ENCODE measurements around the gene CIITA.
A peak's percentile ranks its signal among the peaks of the same experiment; 100 is the strongest.

CIITA gene

DNA sequence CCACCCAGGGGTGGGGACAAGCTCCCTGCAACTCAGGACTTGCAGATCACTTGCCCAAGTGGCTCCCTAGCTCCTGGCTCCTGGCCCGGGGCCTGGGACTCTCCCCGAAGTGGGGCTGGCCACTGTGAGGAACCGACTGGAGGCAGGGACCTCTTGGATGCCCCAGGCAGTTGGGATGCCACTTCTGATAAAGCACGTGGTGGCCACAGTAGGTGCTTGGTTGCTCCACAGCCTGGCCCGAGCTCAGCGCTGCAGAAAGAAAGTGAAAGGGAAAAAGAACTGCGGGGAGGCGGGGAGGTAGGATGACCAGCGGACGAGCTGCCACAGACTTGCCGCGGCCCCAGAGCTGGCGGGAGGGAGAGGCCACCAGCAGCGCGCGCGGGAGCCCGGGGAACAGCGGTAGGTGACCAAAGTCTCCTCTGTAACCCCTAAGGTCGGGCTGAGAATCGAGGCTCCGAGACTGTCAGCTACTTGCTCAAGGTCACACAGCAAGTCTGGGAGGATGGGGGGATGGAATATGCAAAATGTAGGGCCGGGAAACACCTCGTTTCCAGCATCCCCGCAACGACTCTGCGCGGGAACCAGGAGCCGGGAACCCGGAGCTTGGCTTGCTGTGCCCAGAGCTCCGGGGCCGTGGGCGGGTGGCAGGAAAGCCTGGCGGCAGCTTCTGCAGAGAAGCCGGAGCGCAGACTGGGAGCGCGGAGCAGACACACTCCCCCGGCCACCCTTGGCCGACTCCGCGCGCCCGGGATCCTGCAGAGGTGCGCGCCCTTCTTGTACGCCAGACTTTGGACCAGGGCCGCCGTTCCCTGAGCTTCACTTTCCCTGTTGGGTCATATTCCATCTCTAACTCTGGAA is 1.9 kb downstream of the CIITA start:
- Histone ChIP-seq H2AK5ac (ENCODE audit: low read length) (no peak overlapping the region), H3K27me3 (ENCODE audit: insufficient read depth, low read length, poor library complexity) (peaks cover 2% of the 10 kb centered on the region), H3K56ac (ENCODE audit: low read length) (no peak overlapping the region), H4K5ac (ENCODE audit: low read length) (no peak overlapping the region), H3K18ac (ENCODE audit: low read length) (no peak overlapping the region), H2BK120ac (ENCODE audit: low read depth, low read length) (no peak overlapping the region), H3K79me1 (ENCODE audit: low read length) (no peaks in the 10 kb centered on the region), H3K36me3 (ENCODE audit: control insufficient read depth, insufficient read depth, low read length) (no peaks in the 10 kb centered on the region), H3K4me1 (ENCODE audit: control insufficient read depth, low read depth, low read length) (no peaks in the 10 kb centered on the region), H2BK5ac (ENCODE audit: low read length) (no peak overlapping the region), H3K4me3 (ENCODE audit: low read length) (no peak overlapping the region), H3K79me2 (ENCODE audit: control insufficient read depth, insufficient read depth, low read length) (no peaks in the 10 kb centered on the region), H3K4ac (ENCODE audit: low read depth, low read length) (no peak overlapping the region), H3K23ac (ENCODE audit: low read length) (peak overlapping the region; percentile 45), H3K4me2 (ENCODE audit: low read length) (no peak overlapping the region), H3K27ac (ENCODE audit: low read depth, low read length) (no peak overlapping the region), H3K9ac (ENCODE audit: low read length) (no peak overlapping the region), H2BK15ac (replicated peaks; ENCODE audit: low read depth) (no peak overlapping the region), H4K8ac (ENCODE audit: low read depth, low read length) (no peak overlapping the region)
- no peak for DNase-seq
- WGBS (ENCODE audit: extremely low coverage, insufficient coverage, low lambda C conversion rate) = no CpG with 5 or more reads among the region's 49 CpGs

DNA sequence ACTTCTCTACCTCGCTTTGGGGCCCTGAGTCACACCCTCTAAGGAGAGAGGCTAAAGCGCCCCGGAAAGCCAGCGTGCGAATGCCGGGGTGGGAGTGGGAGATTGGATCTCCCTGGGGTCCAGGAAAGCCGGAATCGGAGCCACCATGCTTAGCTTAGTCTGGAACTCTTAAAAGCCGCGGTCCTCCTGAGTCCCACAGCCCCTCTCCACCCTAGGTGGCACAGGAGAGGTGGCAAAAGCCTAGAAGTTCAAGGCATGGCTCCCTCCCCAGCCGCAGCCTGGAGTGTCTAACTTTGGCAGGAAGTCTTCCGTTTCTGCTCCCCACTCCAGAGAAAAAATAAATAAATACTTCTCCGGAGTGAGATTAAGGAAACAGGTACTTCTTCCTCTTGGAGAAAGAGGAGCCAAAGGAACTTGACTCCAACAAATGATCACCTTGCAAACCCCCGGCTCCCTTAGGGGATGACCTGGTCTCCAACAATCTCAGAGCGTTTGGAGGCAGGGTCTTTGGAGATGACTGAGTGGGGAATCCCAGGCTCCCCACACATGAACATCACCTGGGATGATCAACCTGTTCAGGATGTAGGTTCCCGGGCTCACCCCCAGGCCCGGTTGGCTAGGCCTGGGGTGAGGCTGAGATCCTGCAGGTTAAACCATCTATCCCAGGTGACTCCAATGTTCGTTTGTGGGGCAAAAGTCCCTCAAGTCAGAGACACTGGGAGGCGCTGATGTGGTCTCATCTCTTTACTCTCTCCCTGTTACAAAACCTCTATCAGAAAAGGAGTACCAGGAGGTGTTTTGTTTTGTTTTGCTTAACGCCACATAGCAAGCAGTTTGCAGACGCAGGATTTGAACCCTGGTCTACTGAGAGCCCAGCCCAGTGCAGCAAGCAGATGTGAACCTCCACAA is 2.9 kb downstream of the CIITA start:
- WGBS (ENCODE audit: extremely low coverage, insufficient coverage, low lambda C conversion rate) = no CpG with 5 or more reads among the region's 21 CpGs
- Histone ChIP-seq H3K27me3 (ENCODE audit: insufficient read depth, low read length, poor library complexity) (peaks cover 2% of the 10 kb centered on the region), H2BK120ac (ENCODE audit: low read depth, low read length) (no peak overlapping the region)

DNA sequence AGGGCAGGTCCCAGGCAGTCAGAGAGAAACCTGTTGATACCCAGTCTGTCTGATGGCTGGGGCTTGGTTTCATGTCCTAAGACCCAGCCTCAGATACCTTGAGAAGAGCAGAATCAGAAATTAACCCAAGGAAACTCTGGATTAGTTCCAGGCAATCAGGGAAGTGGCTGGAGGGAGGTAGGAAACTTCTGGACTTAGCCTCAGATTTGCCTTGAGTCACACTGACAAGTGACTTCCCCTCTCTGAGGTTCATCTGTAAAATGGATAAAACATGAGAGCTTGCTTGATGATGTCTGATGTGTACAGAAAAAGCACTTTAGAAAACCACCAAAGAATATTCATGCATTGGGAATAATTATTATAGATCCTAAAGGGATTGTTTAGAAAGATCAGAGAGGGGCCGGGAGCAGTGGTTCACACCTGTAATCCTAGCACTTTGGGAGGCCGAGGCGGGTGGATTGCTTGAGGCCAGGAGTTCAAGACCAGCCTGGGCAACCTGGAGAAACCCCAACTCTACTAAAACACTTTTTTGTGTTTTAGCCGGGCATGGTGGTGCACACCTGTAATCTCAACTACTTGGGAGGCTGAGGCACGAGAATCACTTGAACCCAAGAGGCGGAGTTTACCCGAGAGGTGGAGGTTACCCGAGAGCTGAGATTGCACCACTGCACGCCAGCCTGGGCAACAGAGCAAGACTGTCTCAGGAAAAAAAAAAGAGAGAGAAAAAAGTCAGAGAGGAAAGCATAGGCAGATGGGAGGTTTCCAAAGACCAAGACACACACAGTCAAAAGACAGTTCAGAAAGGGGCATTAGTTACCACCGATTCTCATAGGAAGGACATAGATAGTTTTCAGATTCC is 3.8 kb downstream of the CIITA start:
- no peak overlapping the region for H2BK5ac ChIP-seq (ENCODE audit: low read length)
- H3K23ac ChIP-seq (ENCODE audit: low read length) = no peak overlapping the region
- no peak overlapping the region for H3K9ac ChIP-seq (ENCODE audit: low read length)
- no peak overlapping the region for H4K8ac ChIP-seq (ENCODE audit: low read depth, low read length)
- no peak overlapping the region for H3K27ac ChIP-seq (ENCODE audit: low read depth, low read length)
- no peak overlapping the region for H4K5ac ChIP-seq (ENCODE audit: low read length)
- no peak overlapping the region for H2BK120ac ChIP-seq (ENCODE audit: low read depth, low read length)
- no peak overlapping the region for H3K4me3 ChIP-seq (ENCODE audit: low read length)
- H3K4ac ChIP-seq (ENCODE audit: low read depth, low read length) = no peak overlapping the region
- H2BK15ac ChIP-seq (replicated peaks; ENCODE audit: low read depth) = no peak overlapping the region
- H3K79me1 ChIP-seq (ENCODE audit: low read length) = no peaks in the 10 kb centered on the region
- H3K79me2 ChIP-seq (ENCODE audit: control insufficient read depth, insufficient read depth, low read length) = no peaks in the 10 kb centered on the region
- H3K4me2 ChIP-seq (ENCODE audit: low read length) = no peak overlapping the region
- no peak overlapping the region for H2AK5ac ChIP-seq (ENCODE audit: low read length)
- H3K56ac ChIP-seq (ENCODE audit: low read length) = no peak overlapping the region
- H3K4me1 ChIP-seq (ENCODE audit: control insufficient read depth, low read depth, low read length) = no peaks in the 10 kb centered on the region
- DNase-seq = no peak
- WGBS (ENCODE audit: extremely low coverage, insufficient coverage, low lambda C conversion rate) = no CpG with 5 or more reads among the region's 10 CpGs
- no peak overlapping the region for H3K18ac ChIP-seq (ENCODE audit: low read length)
- no peaks in the 10 kb centered on the region for H3K36me3 ChIP-seq (ENCODE audit: control insufficient read depth, insufficient read depth, low read length)
- peaks cover 2% of the 10 kb centered on the region for H3K27me3 ChIP-seq (ENCODE audit: insufficient read depth, low read length, poor library complexity)

More for the DNA sequence above, 2.9 kb downstream of the CIITA start:
- Histone ChIP-seq H3K23ac (ENCODE audit: low read length) (no peak overlapping the region), H2AK5ac (ENCODE audit: low read length) (no peak overlapping the region), H3K18ac (ENCODE audit: low read length) (no peak overlapping the region), H3K4ac (ENCODE audit: low read depth, low read length) (no peak overlapping the region), H3K9ac (ENCODE audit: low read length) (no peak overlapping the region), H3K56ac (ENCODE audit: low read length) (no peak overlapping the region), H4K8ac (ENCODE audit: low read depth, low read length) (no peak overlapping the region), H3K79me2 (ENCODE audit: control insufficient read depth, insufficient read depth, low read length) (no peaks in the 10 kb centered on the region), H3K79me1 (ENCODE audit: low read length) (no peaks in the 10 kb centered on the region), H4K5ac (ENCODE audit: low read length) (no peak overlapping the region), H2BK5ac (ENCODE audit: low read length) (no peak overlapping the region), H3K4me3 (ENCODE audit: low read length) (no peak overlapping the region), H3K36me3 (ENCODE audit: control insufficient read depth, insufficient read depth, low read length) (no peaks in the 10 kb centered on the region), H3K27ac (ENCODE audit: low read depth, low read length) (no peak overlapping the region), H3K4me1 (ENCODE audit: control insufficient read depth, low read depth, low read length) (no peaks in the 10 kb centered on the region), H3K4me2 (ENCODE audit: low read length) (no peak overlapping the region), H2BK15ac (replicated peaks; ENCODE audit: low read depth) (no peak overlapping the region)
- no peak for DNase-seq

DNA sequence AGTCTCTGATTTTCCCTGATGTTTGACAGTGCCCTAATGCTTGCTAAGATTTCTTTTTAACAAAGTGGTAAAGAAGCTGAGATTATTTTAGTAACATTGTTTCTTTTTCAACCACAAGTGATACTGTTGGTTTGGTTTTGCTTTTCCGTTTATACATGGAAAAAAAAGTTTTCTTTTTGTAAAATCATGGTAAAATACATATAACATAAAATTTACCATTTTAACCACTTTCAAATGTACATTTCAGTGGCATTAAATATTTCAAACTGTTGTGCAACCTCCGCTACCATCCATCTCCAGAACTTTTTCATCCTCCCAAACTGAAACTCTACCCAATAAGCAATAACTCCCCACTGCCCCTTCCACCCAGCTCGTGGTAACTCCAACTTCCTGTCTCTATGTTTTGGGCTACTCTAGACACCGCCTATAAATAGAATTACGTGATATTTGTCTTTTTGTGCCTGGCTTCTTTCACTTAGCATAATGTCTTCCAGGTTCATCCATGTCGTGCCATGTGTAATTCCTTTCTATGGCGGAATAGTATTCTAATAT is 4.6 kb downstream of the CIITA start:
- H3K27me3 ChIP-seq (ENCODE audit: insufficient read depth, low read length, poor library complexity) = peaks cover 2% of the 10 kb centered on the region
- DNase-seq = no peak
- no peak overlapping the region for H3K56ac ChIP-seq (ENCODE audit: low read length)
- H3K4me3 ChIP-seq (ENCODE audit: low read length) = no peak overlapping the region
- no peak overlapping the region for H3K9ac ChIP-seq (ENCODE audit: low read length)
- H3K27ac ChIP-seq (ENCODE audit: low read depth, low read length) = no peak overlapping the region
- H2BK5ac ChIP-seq (ENCODE audit: low read length) = no peak overlapping the region
- no peak overlapping the region for H2BK15ac ChIP-seq (replicated peaks; ENCODE audit: low read depth)
- no peaks in the 10 kb centered on the region for H3K4me1 ChIP-seq (ENCODE audit: control insufficient read depth, low read depth, low read length)
- H2AK5ac ChIP-seq (ENCODE audit: low read length) = no peak overlapping the region
- H4K5ac ChIP-seq (ENCODE audit: low read length) = no peak overlapping the region
- no peak overlapping the region for H4K8ac ChIP-seq (ENCODE audit: low read depth, low read length)
- H3K18ac ChIP-seq (ENCODE audit: low read length) = no peak overlapping the region
- H3K79me2 ChIP-seq (ENCODE audit: control insufficient read depth, insufficient read depth, low read length) = no peaks in the 10 kb centered on the region
- no peak overlapping the region for H3K4me2 ChIP-seq (ENCODE audit: low read length)
- H3K23ac ChIP-seq (ENCODE audit: low read length) = no peak overlapping the region
- no CpG with 5 or more reads among the region's 7 CpGs for WGBS (ENCODE audit: extremely low coverage, insufficient coverage, low lambda C conversion rate)
- no peak overlapping the region for H2BK120ac ChIP-seq (ENCODE audit: low read depth, low read length)
- H3K4ac ChIP-seq (ENCODE audit: low read depth, low read length) = no peak overlapping the region
- H3K79me1 ChIP-seq (ENCODE audit: low read length) = no peaks in the 10 kb centered on the region
- H3K36me3 ChIP-seq (ENCODE audit: control insufficient read depth, insufficient read depth, low read length) = no peaks in the 10 kb centered on the region

DNA sequence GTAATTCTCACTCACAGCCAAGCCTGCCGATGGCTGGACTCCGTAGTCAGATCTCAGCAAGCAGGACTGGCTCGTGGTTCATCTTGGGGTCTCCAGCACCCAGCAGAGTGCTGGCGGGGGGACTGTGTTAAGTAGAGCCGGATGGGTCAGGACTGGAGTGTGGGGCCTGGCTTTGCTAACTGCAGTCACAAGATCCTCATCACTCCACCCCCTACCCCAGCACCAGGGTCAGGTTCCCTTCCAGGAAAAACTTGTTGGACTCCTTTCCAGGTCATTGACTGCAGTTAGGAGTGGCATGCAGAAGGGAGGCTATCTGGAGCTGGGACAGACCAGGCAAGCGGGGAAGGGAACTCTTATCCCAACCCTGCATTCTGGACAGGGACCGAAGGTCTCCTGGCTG is 6.0 kb downstream of the CIITA start:
- H3K23ac ChIP-seq (ENCODE audit: low read length) = no peak overlapping the region
- no peak overlapping the region for H2AK5ac ChIP-seq (ENCODE audit: low read length)
- DNase-seq = peak; percentile 7
- H4K8ac ChIP-seq (ENCODE audit: low read depth, low read length) = no peak overlapping the region
- H4K5ac ChIP-seq (ENCODE audit: low read length) = no peak overlapping the region
- H3K27ac ChIP-seq (ENCODE audit: low read depth, low read length) = no peak overlapping the region
- H3K4ac ChIP-seq (ENCODE audit: low read depth, low read length) = no peak overlapping the region
- no peak overlapping the region for H3K9ac ChIP-seq (ENCODE audit: low read length)
- no peak overlapping the region for H3K4me2 ChIP-seq (ENCODE audit: low read length)
- H3K36me3 ChIP-seq (ENCODE audit: control insufficient read depth, insufficient read depth, low read length) = no peaks in the 10 kb centered on the region
- H2BK120ac ChIP-seq (ENCODE audit: low read depth, low read length) = no peak overlapping the region
- H3K27me3 ChIP-seq (ENCODE audit: insufficient read depth, low read length, poor library complexity) = peaks cover 2% of the 10 kb centered on the region
- WGBS (ENCODE audit: extremely low coverage, insufficient coverage, low lambda C conversion rate) = no CpG with 5 or more reads among the region's 7 CpGs
- no peak overlapping the region for H3K18ac ChIP-seq (ENCODE audit: low read length)
- no peaks in the 10 kb centered on the region for H3K79me2 ChIP-seq (ENCODE audit: control insufficient read depth, insufficient read depth, low read length)
- no peak overlapping the region for H2BK15ac ChIP-seq (replicated peaks; ENCODE audit: low read depth)
- H3K56ac ChIP-seq (ENCODE audit: low read length) = no peak overlapping the region
- no peak overlapping the region for H2BK5ac ChIP-seq (ENCODE audit: low read length)
- H3K4me3 ChIP-seq (ENCODE audit: low read length) = no peak overlapping the region
- no peaks in the 10 kb centered on the region for H3K4me1 ChIP-seq (ENCODE audit: control insufficient read depth, low read depth, low read length)
- no peaks in the 10 kb centered on the region for H3K79me1 ChIP-seq (ENCODE audit: low read length)
